GM12878 (cell line): ENCODE results near the gene METAP1D. TPM values are rescaled to one million over a fixed set of nuclear protein-coding genes. Genes with fewer than 3 reads are reported as not detected.

Experiments
- ATAC-seq: fragments of 200-7000 bp; cut with Tn5 transposase; 3 replicates; pipeline ENCODE4 v1.9.1; 2020; ENCODE audit warnings: mild to moderate bottlenecking, moderate library complexity
- BruUV-seq: library from RNA; stranded (reverse); fragments of 400-500 nt; replicated peaks from 2 replicates; lab custom pipeline; 2021; lab: Mats Ljungman, UMichigan
- CTCF ChIA-PET: fragments of 300-600 bp; sonication (Branson Sonifier 250); formaldehyde crosslinking; extraction: SDS; loops from one replicate; lab custom pipeline; 2021; ENCODE audit warnings: inconsistent platforms; lab: Yijun Ruan, JAX
- POLR2A ChIA-PET: fragments of 350-600 bp; formaldehyde crosslinking; extraction: SDS; loops from one replicate; lab custom pipeline; 2021; ENCODE audit warnings: inconsistent platforms; lab: Charles Lee
- RAD21 ChIA-PET: fragments of 300-600 bp; sonication (Branson Sonifier 250); formaldehyde crosslinking; loops from one replicate; lab custom pipeline; 2023; ENCODE audit warnings: antibody characterized with exemption; ENCODE audit not compliant: unreplicated experiment; lab: Charles Lee
- SMC1A ChIA-PET: fragments of 300-600 bp; sonication (Branson Sonifier 250); formaldehyde crosslinking; loops from one replicate; lab custom pipeline; 2023; ENCODE audit not compliant: unreplicated experiment, uncharacterized antibody; lab: Charles Lee
- DNase-seq: peaks from one replicate; pipeline ENCODE4 v3.0.0-alpha.2; 2011; ENCODE audit warnings: low read depth, low spot score
- FAIRE-seq: peaks from 3 replicates; lab custom pipeline; 2011; peaks lifted over from hg19 to GRCh38; lab: Jason Lieb, UNC
- H2AFZ ChIP-seq: 2 replicates; pipeline ENCODE4 v1.6.0; 2011; ENCODE audit warnings: low read depth, low read length, control low read depth; ENCODE audit not compliant: control insufficient read depth
- H3K27ac ChIP-seq: 2 replicates; pipeline ENCODE4 v1.5.1; 2011; ENCODE audit warnings: control low read depth; ENCODE audit not compliant: control insufficient read depth, insufficient read depth
- H3K27me3 ChIP-seq, 2 experiments: replicated peaks in 1 of 2; 2 replicates each; pipeline versions ENCODE4 v1.6.0 to v1.6.1; 2011; ENCODE audit warnings: low read length in 1 of 2; ENCODE audit not compliant: control insufficient read depth in 2 of 2, insufficient read depth in 2 of 2
- H3K36me3 ChIP-seq, 2 experiments: 2 replicates each; pipeline ENCODE4 v1.5.1; 2011; ENCODE audit warnings: low read length in 1 of 2; ENCODE audit not compliant: control insufficient read depth in 2 of 2, insufficient read depth in 2 of 2
- H3K4me1 ChIP-seq: 2 replicates; pipeline ENCODE4 v1.6.1; 2011; ENCODE audit warnings: mild to moderate bottlenecking, low read length, moderate library complexity, mixed read lengths; ENCODE audit not compliant: control insufficient read depth, insufficient read depth
- H3K4me2 ChIP-seq: 2 replicates; pipeline ENCODE4 v1.6.0; 2011; ENCODE audit warnings: control low read depth; ENCODE audit not compliant: control insufficient read depth, insufficient read depth
- H3K4me3 ChIP-seq: fragments of 200-600 bp; sonication (generic); 2 replicates; pipeline ENCODE4 v1.5.1; 2016
- H3K79me2 ChIP-seq: 2 replicates; pipeline ENCODE4 v1.6.0; 2011; ENCODE audit warnings: low read length; ENCODE audit not compliant: control insufficient read depth, insufficient read depth
- H3K9ac ChIP-seq: 2 replicates; pipeline ENCODE4 v1.8.0; 2011; ENCODE audit warnings: low read length, control low read depth, mixed read lengths; ENCODE audit not compliant: control insufficient read depth, insufficient read depth
- H3K9me3 ChIP-seq: replicated peaks from 3 replicates; pipeline ENCODE4 v1.5.1; 2011; ENCODE audit warnings: mild to moderate bottlenecking, low read length; ENCODE audit not compliant: control insufficient read depth, insufficient read depth
- H4K20me1 ChIP-seq: 2 replicates; pipeline ENCODE4 v1.6.0; 2011; ENCODE audit not compliant: control insufficient read depth, insufficient read depth
- GATAD2B ChIP-seq: fragments of 450-650 bp; conservative IDR thresholded peaks from 2 replicates; pipeline ENCODE4 v1.6.1; 2017; ENCODE audit warnings: low read depth, mild to moderate bottlenecking, moderate library complexity
- WGBS: methylation state at CpG from one replicate; pipeline ENCODE4 v1.1.6; 2016; ENCODE audit warnings: low lambda C conversion rate; ENCODE audit not compliant: insufficient replicate concordance, insufficient coverage; ENCODE audit errors: missing lambda C conversion rate; 5-methylcytosine and 5-hydroxymethylcytosine counted together
- in situ Hi-C: fragments of 300-500 bp; cut with MboI; formaldehyde crosslinking; loops from 9 replicates; pipeline ENCODE4 v1.14.3; 2018; ENCODE audit warnings: mixed read lengths
- intact Hi-C: fragments of 100-400 bp; cut with micrococcal nuclease; formaldehyde crosslinking; loops from one replicate; pipeline ENCODE4 v1.14.2; 2022; ENCODE audit not compliant: unreplicated experiment
- polyA plus RNA-seq, 11 experiments: library from polyadenylated mRNA; depleted of rRNA in 4 of 11; unstranded in 6 of 11; stranded (reverse) in 5 of 11; fragments of >200 nt; fragmentation: Nextera tagmentation in 4 of 11; fragmentation: Illumina TruSeq in 1 of 11; extraction: Ambion mirVana in 4 of 11; extraction: Trizol in 1 of 11; gene quantifications; 1 replicate in 1 of 11; 2 replicates in 10 of 11; pipeline versions ENCODE4 v1.2.1 to v1.2.3, GENCODE V29; 2011 to 2016; ENCODE audit warnings: inconsistent platforms in 2 of 11, missing spikeins in 2 of 11, low read depth in 1 of 11
- total RNA-seq, 4 experiments: library from RNA; depleted of rRNA in 3 of 4; stranded (reverse); fragments of >200 nt in 3 of 4; fragmentation: Illumina TruSeq in 1 of 4; extraction: Trizol in 1 of 4; gene quantifications; 2 replicates each; pipeline versions ENCODE4 v1.2.1 to v1.2.3, GENCODE V29; 2013 to 2021
- TF ChIP-seq, protein P1 (sequence below): fragments of 450-650 bp; IDR thresholded peaks from 2 replicates; pipeline ENCODE4 v1.6.1; 2017; ENCODE audit warnings: low read depth, mild to moderate bottlenecking, moderate library complexity
- TF ChIP-seq, protein P2 (sequence below): IDR thresholded peaks from 2 replicates; pipeline ENCODE4 v1.6.1; 2012; ENCODE audit warnings: low read depth, low read length, improper control_type of control experiment

METAP1D gene
- total and polyA plus RNA-seq, 10 of the 15 experiments (the other 5 are each of a cell fraction or from before 2014, with no cell fraction given): 4.5 to 12.1 (median 7.8) TPM

DNA sequence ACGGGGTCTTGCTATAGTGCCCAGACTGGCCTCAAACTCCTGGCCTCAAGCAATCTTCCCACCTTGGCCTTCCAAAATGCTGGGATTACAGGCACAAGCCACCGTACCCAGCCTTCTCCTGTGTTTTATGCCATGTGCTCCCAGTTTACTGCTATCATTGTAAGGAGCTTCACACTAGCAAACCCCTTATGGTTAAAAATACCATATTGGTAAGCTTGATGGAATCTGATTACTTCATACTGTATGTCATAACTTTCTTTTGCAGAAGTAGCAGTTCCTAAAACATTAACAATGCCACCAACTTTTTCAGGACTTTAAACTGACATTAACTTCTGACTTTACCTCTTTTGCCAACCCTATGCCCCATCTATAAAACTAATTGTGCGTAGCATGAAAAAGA is 41.3 kb upstream of the METAP1D start:
- CTCF ChIA-PET: interaction anchor here (0.9 to 1.2 kb wide), 2 partner anchors 15 to 18 kb away, joined by 3 read pairs; no protein-coding TSS in a partner anchor
- RAD21 ChIA-PET: no interaction called here
- in situ Hi-C loops (no loop called here), intact Hi-C loops (loop anchor here (10.0 kb wide), 1 partner anchor 146 kb away; the partner anchor contains the start of gene DLX2)
- no peak overlapping the region for H3K4me2 ChIP-seq
- no peaks in the 10 kb centered on the region; the same call in 1 of the 2 replicates for H3K4me1 ChIP-seq
- WGBS: 93% methylated on average over 3 of the region's 3 CpGs
- H3K9me3 ChIP-seq: no peaks in the 10 kb centered on the region; the same call in 2 of the 3 replicates
- peaks cover 3 to 5% of the 10 kb centered on the region in 2 experiments; a peak in 2 of 4 replicates for H3K36me3 ChIP-seq
- no peak for DNase-seq
- no peak overlapping the region for H3K4me3 ChIP-seq
- BruUV-seq: no TSS peak
- no peak overlapping the region for H3K9ac ChIP-seq
- SMC1A ChIA-PET: interaction anchor here (1.0 kb wide), 1 partner anchor 36 kb away, joined by 3 read pairs; the partner anchor contains the start of gene HAT1
- no peaks in the 10 kb centered on the region for H4K20me1 ChIP-seq
- no peaks in the 10 kb centered on the region for H3K27me3 ChIP-seq
- ATAC-seq: no peak
- no peak for TF ChIP-seq GATAD2B
- TF ChIP-seq, protein P1, sequence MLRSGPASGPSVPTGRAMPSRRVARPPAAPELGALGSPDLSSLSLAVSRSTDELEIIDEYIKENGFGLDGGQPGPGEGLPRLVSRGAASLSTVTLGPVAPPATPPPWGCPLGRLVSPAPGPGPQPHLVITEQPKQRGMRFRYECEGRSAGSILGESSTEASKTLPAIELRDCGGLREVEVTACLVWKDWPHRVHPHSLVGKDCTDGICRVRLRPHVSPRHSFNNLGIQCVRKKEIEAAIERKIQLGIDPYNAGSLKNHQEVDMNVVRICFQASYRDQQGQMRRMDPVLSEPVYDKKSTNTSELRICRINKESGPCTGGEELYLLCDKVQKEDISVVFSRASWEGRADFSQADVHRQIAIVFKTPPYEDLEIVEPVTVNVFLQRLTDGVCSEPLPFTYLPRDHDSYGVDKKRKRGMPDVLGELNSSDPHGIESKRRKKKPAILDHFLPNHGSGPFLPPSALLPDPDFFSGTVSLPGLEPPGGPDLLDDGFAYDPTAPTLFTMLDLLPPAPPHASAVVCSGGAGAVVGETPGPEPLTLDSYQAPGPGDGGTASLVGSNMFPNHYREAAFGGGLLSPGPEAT: no peak
- TF ChIP-seq, protein P2, sequence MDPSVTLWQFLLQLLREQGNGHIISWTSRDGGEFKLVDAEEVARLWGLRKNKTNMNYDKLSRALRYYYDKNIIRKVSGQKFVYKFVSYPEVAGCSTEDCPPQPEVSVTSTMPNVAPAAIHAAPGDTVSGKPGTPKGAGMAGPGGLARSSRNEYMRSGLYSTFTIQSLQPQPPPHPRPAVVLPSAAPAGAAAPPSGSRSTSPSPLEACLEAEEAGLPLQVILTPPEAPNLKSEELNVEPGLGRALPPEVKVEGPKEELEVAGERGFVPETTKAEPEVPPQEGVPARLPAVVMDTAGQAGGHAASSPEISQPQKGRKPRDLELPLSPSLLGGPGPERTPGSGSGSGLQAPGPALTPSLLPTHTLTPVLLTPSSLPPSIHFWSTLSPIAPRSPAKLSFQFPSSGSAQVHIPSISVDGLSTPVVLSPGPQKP: no peak
- H3K27ac ChIP-seq: no peak overlapping the region
- POLR2A ChIA-PET: no interaction called here
- FAIRE-seq: no peak
- no peak overlapping the region for H2AFZ ChIP-seq
- H3K79me2 ChIP-seq: no peaks in the 10 kb centered on the region
